Raji (cell line): ENCODE data around the gene PMAIP1.

Source experiments
- POLR2A ChIP-seq: IDR thresholded peaks from 2 replicates; pipeline ENCODE4 v1.6.1; 2011; ENCODE audit warnings: low read depth, low read length, control low read depth; ENCODE audit not compliant: insufficient read depth

Gene PMAIP1

GRCh38 chr18:59952283-59953007 is 52.6 kb downstream of the PMAIP1 start:
- TF ChIP-seq POLR2A: no peak
